Ovary (tissue), 9 donors: ENCODE measurements around the gene ZNF586. TPM values are rescaled to one million over a fixed set of nuclear protein-coding genes. Genes with fewer than 3 reads are reported as not detected.

Source experiments
- DNase-seq, 5 donors: peaks; one replicate each; pipeline ENCODE4 v3.0.0-alpha.2; 2019 to 2020
- H3K27ac ChIP-seq, 2 donors: fragments of 200-600 bp; one replicate each; pipeline versions ENCODE4 v1.5.1 to v1.8.0; 2019 to 2022
- H3K27me3 ChIP-seq: fragments of 200-600 bp; one replicate; pipeline ENCODE4 v1.8.0; 2022
- H3K36me3 ChIP-seq: fragments of 200-600 bp; sonication (generic); one replicate; pipeline ENCODE4 v1.5.1; 2019
- H3K4me1 ChIP-seq: one replicate; pipeline ENCODE4 v1.8.1; 2013; ENCODE audit warnings: mild to moderate bottlenecking, moderate library complexity; ENCODE audit not compliant: insufficient read depth
- H3K4me3 ChIP-seq: fragments of 200-600 bp; sonication (generic); one replicate; pipeline ENCODE4 v1.5.1; 2017
- H3K9me3 ChIP-seq, 2 donors: fragments of 200-600 bp in 1 of 2; sonication (generic) in 1 of 2; one replicate each; pipeline versions ENCODE4 v1.5.1 to v1.8.1; 2013 to 2019; ENCODE audit warnings: mild to moderate bottlenecking in 1 of 2, moderate library complexity in 1 of 2
- CTCF ChIP-seq, 3 donors: fragments of 450-650 bp in 2 of 3; fragments of 200-600 bp in 1 of 3; IDR thresholded peaks; one replicate each; pipeline versions ENCODE4 v1.5.1 to v1.8.0; 2016 to 2022; ENCODE audit warnings: antibody characterized with exemption in 3 of 3, mild to moderate bottlenecking in 1 of 3
- EP300 ChIP-seq: sonication (generic); formaldehyde crosslinking; IDR thresholded peaks from one replicate; pipeline ENCODE4 v1.6.1; 2017; ENCODE audit warnings: antibody characterized with exemption
- POLR2A ChIP-seq: fragments of 450-650 bp; IDR thresholded peaks from one replicate; pipeline ENCODE4 v1.6.1; 2017; ENCODE audit warnings: antibody characterized with exemption, mild to moderate bottlenecking, moderate library complexity
- WGBS, 3 donors: extraction: QIAGEN DNeasy Blood & Tissue Kit in 1 of 3; methylation state at CpG; one replicate each; pipeline versions ENCODE4 v1.1.5 to v1.1.7; 2013 to 2017; 5-methylcytosine and 5-hydroxymethylcytosine counted together
- intact Hi-C, 4 donors: fragments of 100-400 bp; cut with DNase I; formaldehyde crosslinking; loops; one replicate each; pipeline versions ENCODE4 v1.11.0 to v1.15.1; 2022 to 2023
- polyA plus RNA-seq, 2 donors: library from polyadenylated mRNA; stranded (reverse); fragments of 200-250 nt in 1 of 2; fragments of 350-450 nt in 1 of 2; fragmentation: Illumina TruSeq in 1 of 2; extraction: RNeasy Lipid Tissue Mini Kit (QIAGEN cat#74804) in 1 of 2; gene quantifications; one replicate each; pipeline ENCODE4 v1.2.3, GENCODE V29; 2013 to 2014
- total RNA-seq, 7 donors: library from RNA; depleted of rRNA in 2 of 7; stranded (reverse); fragments of >200 nt in 2 of 7; fragmentation: NEBNext Ultra II Directional in 3 of 7; extraction: Animal tissue kit (Norgen Biotek cat#: 25700) in 3 of 7; gene quantifications; one replicate each; pipeline versions ENCODE4 v1.1.0 to v1.2.4, GENCODE V29; 2016 to 2023
- donor health status: DM: no; HTN: no; CAD: no; lungs with moderate emphysema.
- donor health status: DM: no; HTN: no; CAD: no.
- donor health status: Bipolar disorder and iron deficiency.
- donor health status: DM: yes; HTN: yes; CAD: no.
- donor health status: DM: no; HTN: no; CAD: no.
- donor health status: DM: yes; HTN: yes; CAD: no.

The ZNF586 gene
- total and polyA plus RNA-seq, 9 donors, result 7.9 to 21.7 (median 16.7) TPM

GRCh38 chr19:57773488-57773887, 4.0 kb downstream of the ZNF586 start:
- H3K4me1 ChIP-seq, result peaks cover 2% of the 10 kb centered on the region
- 97 to 98% (median 98%) methylated on average over 3 of the region's 3 CpGs for WGBS, 3 donors
- H3K27ac ChIP-seq, result no peak overlapping the region
- H3K4me3 ChIP-seq, result no peak overlapping the region
- TF ChIP-seq EP300 (no peak), POLR2A (no peak), CTCF (IDR thresholded peaks at IDR 0.05) (no peak)
- H3K27me3 ChIP-seq, result no peaks in the 10 kb centered on the region
- DNase-seq, result no peak
- intact Hi-C loops, result no loop called here
- H3K9me3 ChIP-seq, result peaks cover 3 to 66% of the 10 kb centered on the region in 2 donors
- no peaks in the 10 kb centered on the region for H3K36me3 ChIP-seq

DNA sequence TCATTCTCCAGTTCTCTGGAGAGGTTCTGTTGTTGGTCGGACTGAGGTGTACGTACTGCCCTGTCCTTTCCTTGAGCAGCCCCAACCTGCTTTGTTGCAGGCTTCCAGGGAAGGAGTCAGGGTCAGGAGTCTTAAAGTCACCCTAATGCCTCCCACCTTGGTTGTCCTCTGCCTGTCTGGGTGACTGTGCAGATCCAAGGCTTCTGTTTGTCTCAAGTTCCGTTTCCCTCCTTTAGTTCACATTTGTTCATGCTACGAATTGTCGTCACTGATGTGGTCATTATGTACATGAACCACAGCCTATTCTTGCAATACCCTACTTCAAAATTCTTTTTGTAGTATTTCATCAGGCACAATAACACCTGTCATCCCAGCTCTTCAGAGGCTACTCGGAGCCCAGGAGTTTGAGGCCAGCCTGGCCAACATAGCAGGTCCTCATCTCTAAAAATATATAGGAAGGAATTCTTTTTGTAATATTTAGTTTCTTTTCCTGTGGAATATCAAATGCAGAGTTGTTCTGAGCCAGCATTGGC, 7.4 kb downstream of the ZNF586 start:
- Histone ChIP-seq H3K36me3 (no peaks in the 10 kb centered on the region), H3K9me3 (peaks cover 7 to 75% of the 10 kb centered on the region in 2 donors)

DNA sequence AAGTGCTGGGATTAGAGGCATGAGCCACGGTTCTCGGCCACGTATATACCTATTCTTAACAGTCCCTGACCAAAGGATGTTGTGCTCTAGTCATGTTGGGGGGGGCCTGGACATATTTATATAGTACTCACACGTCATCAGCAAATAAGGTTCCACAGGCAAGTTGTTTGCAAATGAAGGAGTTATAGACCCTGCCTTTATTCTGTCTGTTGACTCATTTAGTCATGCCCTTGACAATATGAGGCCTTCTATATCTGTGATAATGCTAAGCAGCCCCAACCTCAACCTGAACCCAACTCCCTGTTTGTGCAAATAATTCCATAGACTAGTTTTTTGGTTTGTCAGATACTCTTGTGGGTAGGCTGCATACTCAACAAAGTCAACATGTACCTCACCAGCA, 8.9 kb downstream of the ZNF586 start:
- Histone ChIP-seq H3K36me3 (no peaks in the 10 kb centered on the region), H3K9me3 (peaks cover 7 to 82% of the 10 kb centered on the region in 2 donors)
- WGBS, 3 donors, result 98 to 100% (median 99%) methylated on average over 4 of the region's 4 CpGs

More for the DNA sequence above, 7.4 kb downstream of the ZNF586 start:
- intact Hi-C loops, result no loop called here
- Histone ChIP-seq H3K4me1 (no peaks in the 10 kb centered on the region), H3K27ac (no peak overlapping the region), H3K4me3 (no peak overlapping the region), H3K27me3 (no peaks in the 10 kb centered on the region)
- DNase-seq, result no peak
- 90 to 93% (median 91%) methylated on average over 6 of the region's 6 CpGs for WGBS, 3 donors
- no peak for TF ChIP-seq CTCF (IDR thresholded peaks at IDR 0.05)
- no peak for TF ChIP-seq POLR2A
- no peak for TF ChIP-seq EP300

GRCh38 chr19:57779220-57779845, 9.9 kb downstream of the ZNF586 start:
- Histone ChIP-seq H3K36me3 (no peaks in the 10 kb centered on the region), H3K27ac (no peak overlapping the region), H3K27me3 (no peaks in the 10 kb centered on the region), H3K9me3 (peaks cover 7 to 77% of the 10 kb centered on the region in 2 donors), H3K4me3 (no peak overlapping the region), H3K4me1 (no peaks in the 10 kb centered on the region)
- intact Hi-C loops, result no loop called here
- DNase-seq, result no peak
- WGBS, 3 donors, result 95 to 98% (median 96%) methylated on average over 10 of the region's 10 CpGs
- TF ChIP-seq POLR2A (no peak), EP300 (no peak), CTCF (IDR thresholded peaks at IDR 0.05) (no peak)

More for the DNA sequence above, 8.9 kb downstream of the ZNF586 start:
- TF ChIP-seq POLR2A (no peak), CTCF (IDR thresholded peaks at IDR 0.05) (no peak), EP300 (no peak)
- H3K4me1 ChIP-seq, result no peaks in the 10 kb centered on the region
- no peak for DNase-seq
- H3K27ac ChIP-seq, result no peak overlapping the region
- no peaks in the 10 kb centered on the region for H3K27me3 ChIP-seq
- H3K4me3 ChIP-seq, result no peak overlapping the region
- intact Hi-C loops, result no loop called here
